Measurements from ENCODE around the gene CBARP. TPM values are rescaled to one million over a fixed set of nuclear protein-coding genes. Genes with fewer than 3 reads are reported as not detected.

Gene CBARP
- total and polyA plus RNA-seq, 7 donors: 0.41 to 19.0 (median 0.88) TPM

- peak overlapping the region; percentile 85 for H3K27ac ChIP-seq
- intact Hi-C loops (cut with DNase I): no loop called here
- H3K9me3 ChIP-seq: no peaks in the 10 kb centered on the region
- no peak for TF ChIP-seq CTCF (IDR thresholded peaks at IDR 0.05)
- DNase-seq (peak; percentile 86 to 87), ATAC-seq (peak in 1 of 4 donors; percentile 8)
- WGBS, 3 donors: 66 to 72% (median 68%) methylated on average over 26 of the region's 26 CpGs
- peak overlapping the region; percentile 69 for H3K4me3 ChIP-seq
- no peaks in the 10 kb centered on the region for H3K36me3 ChIP-seq (ENCODE audit: insufficient read depth in 1 of 2, low read depth in 1 of 2)
- no peaks in the 10 kb centered on the region for H3K27me3 ChIP-seq (ENCODE audit: insufficient read depth in 3 of 3, low read length in 2 of 3)
- H3K4me1 ChIP-seq: peaks cover 45% of the 10 kb centered on the region
These were observed 27.2 kb upstream of the CBARP start for GRCh38 chr19:1264801-1265614.

GRCh38 chr19:1263188-1263587 lies 25.4 kb upstream of the CBARP start:
- Histone ChIP-seq H3K27me3 (ENCODE audit: insufficient read depth in 3 of 3, low read length in 2 of 3) (no peaks in the 10 kb centered on the region), H3K4me3 (no peak overlapping the region), H3K4me1 (peaks cover 54% of the 10 kb centered on the region), H3K27ac (peak overlapping the region; percentile 85), H3K36me3 (ENCODE audit: insufficient read depth in 1 of 2, low read depth in 1 of 2) (peaks cover 0 to 3% of the 10 kb centered on the region in 2 donors), H3K9me3 (no peaks in the 10 kb centered on the region)
- intact Hi-C loops (cut with DNase I): no loop called here
- DNase-seq (peak in 1 of 2 donors; percentile 53), ATAC-seq (no peak)
- no peak for TF ChIP-seq CTCF (IDR thresholded peaks at IDR 0.05)
- WGBS, 3 donors: 76 to 79% (median 79%) methylated on average over 5 of the region's 5 CpGs

GRCh38 chr19:1262623-1263123 lies 24.9 kb upstream of the CBARP start:
- DNase-seq (peak in 1 of 2 donors; percentile 62), ATAC-seq (no peak)
- Histone ChIP-seq H3K4me3 (no peak overlapping the region), H3K27ac (peak overlapping the region; percentile 85), H3K9me3 (no peaks in the 10 kb centered on the region), H3K36me3 (ENCODE audit: insufficient read depth in 1 of 2, low read depth in 1 of 2) (peaks cover 0 to 8% of the 10 kb centered on the region in 2 donors), H3K27me3 (ENCODE audit: insufficient read depth in 3 of 3, low read length in 2 of 3) (no peaks in the 10 kb centered on the region), H3K4me1 (peaks cover 54% of the 10 kb centered on the region)
- intact Hi-C loops (cut with DNase I): no loop called here
- 54 to 70% (median 58%) methylated on average over 21 of the region's 21 CpGs for WGBS, 3 donors
- TF ChIP-seq CTCF (IDR thresholded peaks at IDR 0.05): no peak

- Histone ChIP-seq H3K36me3 (ENCODE audit: insufficient read depth in 1 of 2, low read depth in 1 of 2) (peaks cover 0 to 15% of the 10 kb centered on the region in 2 donors), H3K4me3 (peak overlapping the region; percentile 78), H3K9me3 (no peaks in the 10 kb centered on the region), H3K27ac (peak overlapping the region; percentile 85), H3K27me3 (ENCODE audit: insufficient read depth in 3 of 3, low read length in 2 of 3) (no peaks in the 10 kb centered on the region), H3K4me1 (peaks cover 49% of the 10 kb centered on the region)
- ATAC-seq: peak; percentile 8 to 52 (median 16)
- peak; percentile 77 to 87 for DNase-seq
- WGBS, 3 donors: 11 to 20% (median 12%) methylated on average over 26 to 28 of the region's 28 CpGs
- intact Hi-C loops (cut with DNase I): no loop called here
- TF ChIP-seq CTCF (IDR thresholded peaks at IDR 0.05): no peak
These were observed 24.2 kb upstream of the CBARP start for GRCh38 chr19:1261798-1262622.

Measured in psoas muscle (tissue), 8 donors.